Activated CD4-positive, alpha-beta T cell treated with anti-CD3 and anti-CD28 coated beads, Interleukin-2, Interleukin-4, amounts not matched to agents 100 ng/mL and 50 ng/mL, durations not matched to agents 16 hours and 8 hours (primary cell): ENCODE measurements around the gene RFX4.

Experiments used
- DNase-seq: peaks from one replicate; pipeline ENCODE4 v3.0.0-alpha.2; 2020; ENCODE audit warnings: low spot score

RFX4 gene

GRCh38 chr12:106766393-106766826 lies 183.6 kb downstream of the RFX4 start:
- DNase-seq: no peak

GRCh38 chr12:106767206-106767605 lies 184.4 kb downstream of the RFX4 start:
- no peak for DNase-seq

- no peak for DNase-seq
Measured at GRCh38 chr12:106767954-106768822, 185.4 kb downstream of the RFX4 start.

GRCh38 chr12:106769078-106769477 lies 186.3 kb downstream of the RFX4 start:
- no peak for DNase-seq

- DNase-seq: no peak
Measured at GRCh38 chr12:106769546-106769945, 186.7 kb downstream of the RFX4 start.

- no peak for DNase-seq
Measured at GRCh38 chr12:106771425-106771824, 188.6 kb downstream of the RFX4 start.

GRCh38 chr12:106773286-106774004 lies 190.6 kb downstream of the RFX4 start:
- no peak for DNase-seq

GRCh38 chr12:106774005-106774807 lies 191.4 kb downstream of the RFX4 start, which contains the start of gene RIC8B:
Gene RIC8B, plus strand, starts transcription at chr12:106774682. Its CDS starts 64 bp downstream, at chr12:106774746.
- DNase-seq: peak; percentile 93

GRCh38 chr12:106774808-106775524 lies 192.2 kb downstream of the RFX4 start:
- DNase-seq: peak; percentile 11

GRCh38 chr12:106776897-106777296 lies 194.1 kb downstream of the RFX4 start:
- DNase-seq: no peak

- no peak for DNase-seq
Measured at GRCh38 chr12:106780010-106780631, 197.3 kb downstream of the RFX4 start.

GRCh38 chr12:106782619-106783018 lies 199.8 kb downstream of the RFX4 start:
- no peak for DNase-seq

GRCh38 chr12:106783515-106783914 lies 200.7 kb downstream of the RFX4 start:
- DNase-seq: no peak

GRCh38 chr12:106790020-106790419 lies 207.2 kb downstream of the RFX4 start:
- no peak for DNase-seq

- DNase-seq: no peak
Measured at GRCh38 chr12:106791531-106791930, 208.7 kb downstream of the RFX4 start.

- no peak for DNase-seq
Measured at GRCh38 chr12:106794369-106794768, 211.6 kb downstream of the RFX4 start.

GRCh38 chr12:106801167-106801708 lies 218.4 kb downstream of the RFX4 start:
- DNase-seq: no peak

GRCh38 chr12:106801830-106802533 lies 219.2 kb downstream of the RFX4 start:
- no peak for DNase-seq

- DNase-seq: no peak
Measured at GRCh38 chr12:106804668-106805067, 221.9 kb downstream of the RFX4 start.
